Activated CD8-positive, alpha-beta T cell treated with anti-CD3 and anti-CD28 coated beads for 36 hours (primary cell): ENCODE results near the gene AMPD1. TPM values are rescaled to one million over a fixed set of nuclear protein-coding genes. Genes with fewer than 3 reads are reported as not detected.

ENCODE experiments used
- ATAC-seq: fragments of 200-7000 bp; cut with Tn5 transposase; one replicate; pipeline ENCODE4 v1.10.0; 2021; ENCODE audit warnings: mild to moderate bottlenecking, moderate library complexity
- CTCF ChIA-PET: fragments of 350-600 bp; sonication (Branson Sonifier 250); formaldehyde crosslinking; loops from one replicate; lab custom pipeline; 2021; ENCODE audit warnings: antibody characterized with exemption; lab: Charles Lee
- POLR2A ChIA-PET: fragments of 350-600 bp; sonication (Branson Sonifier 250); formaldehyde crosslinking; loops from one replicate; lab custom pipeline; 2021; ENCODE audit warnings: antibody characterized with exemption; lab: Charles Lee
- DNase-seq: peaks from one replicate; pipeline ENCODE4 v3.0.0-alpha.2; 2020
- H3K27ac Mint-ChIP-seq: one replicate; pipeline ENCODE4 v1.8.0; 2021; ENCODE audit warnings: mild to moderate bottlenecking, mixed read lengths
- H3K27me3 Mint-ChIP-seq: one replicate; pipeline ENCODE4 v1.8.0; 2021; ENCODE audit warnings: mixed read lengths
- H3K36me3 Mint-ChIP-seq: one replicate; pipeline ENCODE4 v1.8.0; 2021; ENCODE audit warnings: low read depth, mixed read lengths
- H3K4me1 Mint-ChIP-seq: one replicate; pipeline ENCODE4 v1.8.0; 2021; ENCODE audit warnings: low read depth, mixed read lengths
- H3K4me3 Mint-ChIP-seq: one replicate; pipeline ENCODE4 v1.8.0; 2021; ENCODE audit warnings: mild to moderate bottlenecking, moderate library complexity, mixed read lengths
- H3K9me3 Mint-ChIP-seq: one replicate; pipeline ENCODE4 v1.8.0; 2021; ENCODE audit warnings: mixed read lengths
- CTCF ChIP-seq: fragments of 200-600 bp; IDR thresholded peaks from one replicate; pipeline ENCODE4 v1.8.0; 2022; ENCODE audit warnings: antibody characterized with exemption, mild to moderate bottlenecking
- intact Hi-C: fragments of 100-400 bp; cut with micrococcal nuclease; formaldehyde crosslinking; loops from one replicate; pipeline ENCODE4 v1.10.0; 2022
- total RNA-seq, 2 experiments: library from RNA; stranded (reverse); gene quantifications; one replicate each; pipeline ENCODE4 v1.2.3, GENCODE V29; 2021

Gene AMPD1
- total RNA-seq, 2 experiments from 2014 or later, result not detected

DNA sequence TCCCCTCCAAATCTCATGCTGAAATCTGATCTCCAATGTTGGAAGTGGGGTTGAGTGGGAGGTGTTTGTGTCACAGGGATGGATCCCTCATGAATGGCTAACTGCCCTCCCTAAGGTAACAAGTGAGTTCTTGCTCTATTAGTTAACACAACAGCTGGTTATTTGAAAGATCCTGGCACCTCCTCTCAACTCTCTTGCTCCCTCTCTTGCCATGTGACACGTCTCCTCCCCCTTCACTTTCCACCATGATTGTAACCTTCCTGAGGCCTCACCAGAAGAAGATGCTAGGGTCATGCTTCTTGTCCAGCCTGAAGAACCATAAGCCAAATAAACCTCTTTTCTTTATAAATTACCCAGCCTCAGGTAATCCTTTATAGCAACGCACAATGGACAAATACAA lies 54.0 kb downstream of the AMPD1 start:
- Mint-ChIP-seq H3K4me1 (no peaks in the 10 kb centered on the region), H3K27me3 (peaks cover 1% of the 10 kb centered on the region), H3K36me3 (no peaks in the 10 kb centered on the region), H3K4me3 (no peak overlapping the region), H3K27ac (no peak overlapping the region), H3K9me3 (no peaks in the 10 kb centered on the region)
- CTCF ChIA-PET, result no interaction called here
- no peak for TF ChIP-seq CTCF
- ATAC-seq (no peak), DNase-seq (no peak)
- POLR2A ChIA-PET, result no interaction called here
- intact Hi-C loops, result no loop called here

- H3K9me3 Mint-ChIP-seq, result no peaks in the 10 kb centered on the region
- H3K27ac Mint-ChIP-seq, result no peak overlapping the region
- no peak for ATAC-seq
- no peak for TF ChIP-seq CTCF
- H3K4me1 Mint-ChIP-seq, result no peaks in the 10 kb centered on the region
- no peak for DNase-seq
- peaks cover 1% of the 10 kb centered on the region for H3K27me3 Mint-ChIP-seq
- intact Hi-C loops, result no loop called here
- ChIA-PET POLR2A (no interaction called here), CTCF (no interaction called here)
- no peaks in the 10 kb centered on the region for H3K36me3 Mint-ChIP-seq
- no peak overlapping the region for H3K4me3 Mint-ChIP-seq
Measured at GRCh38 chr1:114638910-114639309, 56.4 kb downstream of the AMPD1 start.

DNA sequence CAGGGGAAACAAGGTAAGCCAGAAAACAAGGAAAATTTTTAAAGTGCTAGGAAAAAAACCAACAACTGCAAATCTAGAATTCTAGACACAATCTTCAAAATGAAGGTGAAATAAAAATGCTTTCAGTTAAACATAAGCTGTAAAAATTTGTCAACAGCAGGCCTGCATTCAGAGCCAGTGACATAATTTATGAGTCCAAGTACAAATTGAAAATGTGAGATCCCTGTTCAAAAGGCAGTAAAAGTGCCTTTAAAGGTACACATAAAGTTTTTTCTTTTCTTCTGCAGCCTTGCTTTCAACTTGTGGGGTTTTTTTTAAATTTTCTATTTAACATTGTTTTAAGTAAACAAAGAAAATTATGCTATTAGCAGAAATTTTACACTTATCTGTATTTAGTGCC lies 62.9 kb downstream of the AMPD1 start:
- H3K9me3 Mint-ChIP-seq, result no peaks in the 10 kb centered on the region
- no peaks in the 10 kb centered on the region for H3K4me1 Mint-ChIP-seq
- CTCF ChIA-PET, result interaction anchor here (1.2 kb wide), 1 partner anchor 286 kb away, joined by 3 read pairs; no protein-coding TSS in a partner anchor
- peaks cover 2% of the 10 kb centered on the region for H3K27me3 Mint-ChIP-seq
- DNase-seq (no peak), ATAC-seq (no peak)
- no peaks in the 10 kb centered on the region for H3K36me3 Mint-ChIP-seq
- POLR2A ChIA-PET, result interaction anchor here (0.7 kb wide), 1 partner anchor 502 kb away, joined by 3 read pairs; no protein-coding TSS in a partner anchor
- intact Hi-C loops, result no loop called here
- H3K27ac Mint-ChIP-seq, result no peak overlapping the region
- H3K4me3 Mint-ChIP-seq, result no peak overlapping the region
- TF ChIP-seq CTCF, result no peak

DNA sequence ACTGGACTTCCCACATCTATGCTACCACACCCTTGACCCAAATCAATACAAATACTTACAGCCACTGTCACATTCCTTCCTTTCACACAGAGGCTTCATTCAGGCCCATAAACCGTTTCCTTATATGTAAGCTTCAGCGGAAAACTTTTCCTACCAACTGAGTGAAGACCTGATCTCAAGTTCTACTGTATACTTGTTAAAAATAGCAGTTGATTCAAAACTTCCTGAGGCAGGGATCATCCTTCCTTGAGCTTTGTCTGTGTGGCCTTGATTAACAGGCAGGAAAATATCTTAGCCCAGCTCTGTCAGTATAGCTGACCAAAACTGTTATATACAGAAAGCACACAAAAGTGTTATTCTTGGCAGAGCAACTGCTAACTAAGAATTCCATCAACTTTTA lies 68.2 kb downstream of the AMPD1 start:
- peaks cover 2% of the 10 kb centered on the region for H3K27me3 Mint-ChIP-seq
- DNase-seq (no peak), ATAC-seq (no peak)
- CTCF ChIA-PET, result no interaction called here
- no peak overlapping the region for H3K27ac Mint-ChIP-seq
- no peaks in the 10 kb centered on the region for H3K4me1 Mint-ChIP-seq
- TF ChIP-seq CTCF, result no peak
- H3K36me3 Mint-ChIP-seq, result no peaks in the 10 kb centered on the region
- intact Hi-C loops, result no loop called here
- H3K9me3 Mint-ChIP-seq, result no peaks in the 10 kb centered on the region
- POLR2A ChIA-PET, result no interaction called here
- H3K4me3 Mint-ChIP-seq, result no peak overlapping the region

DNA sequence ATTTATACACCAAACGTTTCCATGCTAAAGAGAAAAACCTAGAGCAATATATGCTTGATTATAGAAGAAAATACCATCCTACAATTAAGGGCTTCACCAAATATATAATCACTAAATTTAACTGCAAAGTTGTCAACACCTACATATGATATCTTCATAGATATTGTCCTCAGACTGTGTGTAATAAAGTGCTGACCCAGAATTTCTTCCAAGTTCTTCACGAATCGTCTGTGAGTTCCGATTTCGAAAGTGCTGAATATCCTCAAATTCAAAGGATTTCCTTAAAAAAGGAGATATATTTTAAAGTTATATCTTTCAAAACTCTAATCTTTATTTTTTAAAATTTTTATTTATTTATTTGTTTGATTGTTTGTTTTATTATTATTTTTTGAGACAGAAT lies 72.0 kb downstream of the AMPD1 start:
- ChIA-PET POLR2A (interaction anchor here (1.3 kb wide), 1 partner anchor 9 kb away, joined by 3 read pairs; no protein-coding TSS in a partner anchor), CTCF (no interaction called here)
- Mint-ChIP-seq H3K4me3 (no peak overlapping the region), H3K9me3 (no peaks in the 10 kb centered on the region), H3K4me1 (no peaks in the 10 kb centered on the region), H3K27ac (no peak overlapping the region), H3K27me3 (peaks cover 2% of the 10 kb centered on the region), H3K36me3 (no peaks in the 10 kb centered on the region)
- DNase-seq (no peak), ATAC-seq (no peak)
- no peak for TF ChIP-seq CTCF
- intact Hi-C loops, result no loop called here

Other genes starting within 250 kb of the AMPD1 start
- 10 to 100 TPM; 34.2 to 35.6 TPM for gene TRIM33, start 184.3 kb downstream of the AMPD1 start, total RNA-seq
- 10 to 100 TPM; 42.4 to 46.4 TPM for gene BCAS2, start 113.9 kb downstream of the AMPD1 start, total RNA-seq
- 1 to 10 TPM in 1 of 2 experiments, under 1 TPM in 1; 0.99 to 1.5 TPM for gene DENND2C, start 25.5 kb downstream of the AMPD1 start, total RNA-seq
- gene NRAS, start 21.2 kb upstream of the AMPD1 start, total RNA-seq, result 10 to 100 TPM; 49.1 to 49.9 TPM
- 100 to 1,000 TPM; 496 to 514 TPM for gene CSDE1, start 62.4 kb upstream of the AMPD1 start, total RNA-seq
- gene SIKE1, start 85.1 kb upstream of the AMPD1 start, total RNA-seq, result 10 to 100 TPM; 68.1 to 68.7 TPM
- gene SYCP1, start 159.3 kb upstream of the AMPD1 start, total RNA-seq, result not detected